GM12878 (cell line): ENCODE results near the gene DNAJA2. TPM values are rescaled to one million over a fixed set of nuclear protein-coding genes. Genes with fewer than 3 reads are reported as not detected.

Experiments
- ATAC-seq: fragments of 200-7000 bp; cut with Tn5 transposase; 3 replicates; pipeline ENCODE4 v1.9.1; 2020; ENCODE audit warnings: mild to moderate bottlenecking, moderate library complexity
- BruUV-seq: library from RNA; stranded (reverse); fragments of 400-500 nt; replicated peaks from 2 replicates; lab custom pipeline; 2021; lab: Mats Ljungman, UMichigan
- CTCF ChIA-PET: fragments of 300-600 bp; sonication (Branson Sonifier 250); formaldehyde crosslinking; extraction: SDS; loops from one replicate; lab custom pipeline; 2021; ENCODE audit warnings: inconsistent platforms; lab: Yijun Ruan, JAX
- POLR2A ChIA-PET: fragments of 350-600 bp; formaldehyde crosslinking; extraction: SDS; loops from one replicate; lab custom pipeline; 2021; ENCODE audit warnings: inconsistent platforms; lab: Charles Lee
- RAD21 ChIA-PET: fragments of 300-600 bp; sonication (Branson Sonifier 250); formaldehyde crosslinking; loops from one replicate; lab custom pipeline; 2023; ENCODE audit warnings: antibody characterized with exemption; ENCODE audit not compliant: unreplicated experiment; lab: Charles Lee
- SMC1A ChIA-PET: fragments of 300-600 bp; sonication (Branson Sonifier 250); formaldehyde crosslinking; loops from one replicate; lab custom pipeline; 2023; ENCODE audit not compliant: unreplicated experiment, uncharacterized antibody; lab: Charles Lee
- DNase-seq: peaks from one replicate; pipeline ENCODE4 v3.0.0-alpha.2; 2011; ENCODE audit warnings: low read depth, low spot score
- FAIRE-seq: peaks from 3 replicates; lab custom pipeline; 2011; peaks lifted over from hg19 to GRCh38; lab: Jason Lieb, UNC
- H2AFZ ChIP-seq: 2 replicates; pipeline ENCODE4 v1.6.0; 2011; ENCODE audit warnings: low read depth, low read length, control low read depth; ENCODE audit not compliant: control insufficient read depth
- H3K27ac ChIP-seq: 2 replicates; pipeline ENCODE4 v1.5.1; 2011; ENCODE audit warnings: control low read depth; ENCODE audit not compliant: control insufficient read depth, insufficient read depth
- H3K27me3 ChIP-seq, 2 experiments: replicated peaks in 1 of 2; 2 replicates each; pipeline versions ENCODE4 v1.6.0 to v1.6.1; 2011; ENCODE audit warnings: low read length in 1 of 2; ENCODE audit not compliant: control insufficient read depth in 2 of 2, insufficient read depth in 2 of 2
- H3K36me3 ChIP-seq, 2 experiments: 2 replicates each; pipeline ENCODE4 v1.5.1; 2011; ENCODE audit warnings: low read length in 1 of 2; ENCODE audit not compliant: control insufficient read depth in 2 of 2, insufficient read depth in 2 of 2
- H3K4me1 ChIP-seq: 2 replicates; pipeline ENCODE4 v1.6.1; 2011; ENCODE audit warnings: mild to moderate bottlenecking, low read length, moderate library complexity, mixed read lengths; ENCODE audit not compliant: control insufficient read depth, insufficient read depth
- H3K4me2 ChIP-seq: 2 replicates; pipeline ENCODE4 v1.6.0; 2011; ENCODE audit warnings: control low read depth; ENCODE audit not compliant: control insufficient read depth, insufficient read depth
- H3K4me3 ChIP-seq: fragments of 200-600 bp; sonication (generic); 2 replicates; pipeline ENCODE4 v1.5.1; 2016
- H3K79me2 ChIP-seq: 2 replicates; pipeline ENCODE4 v1.6.0; 2011; ENCODE audit warnings: low read length; ENCODE audit not compliant: control insufficient read depth, insufficient read depth
- H3K9ac ChIP-seq: 2 replicates; pipeline ENCODE4 v1.8.0; 2011; ENCODE audit warnings: low read length, control low read depth, mixed read lengths; ENCODE audit not compliant: control insufficient read depth, insufficient read depth
- H3K9me3 ChIP-seq: replicated peaks from 3 replicates; pipeline ENCODE4 v1.5.1; 2011; ENCODE audit warnings: mild to moderate bottlenecking, low read length; ENCODE audit not compliant: control insufficient read depth, insufficient read depth
- H4K20me1 ChIP-seq: 2 replicates; pipeline ENCODE4 v1.6.0; 2011; ENCODE audit not compliant: control insufficient read depth, insufficient read depth
- CHD1 ChIP-seq: IDR thresholded peaks from 2 replicates; pipeline ENCODE4 v1.6.1; 2012; ENCODE audit warnings: low read depth, low read length, improper control_type of control experiment
- CHD2 ChIP-seq: IDR thresholded peaks from 2 replicates; pipeline ENCODE4 v1.6.1; 2011; ENCODE audit warnings: low read depth, low read length, improper control_type of control experiment, borderline replicate concordance
- DPF2 ChIP-seq: fragments of 450-650 bp; IDR thresholded peaks from 2 replicates; pipeline ENCODE4 v1.6.1; 2017; ENCODE audit warnings: mild to moderate bottlenecking
- EED ChIP-seq: sonication (generic); IDR thresholded peaks from 2 replicates; pipeline ENCODE4 v1.6.1; 2016; ENCODE audit warnings: antibody characterized with exemption, low read depth
- EP300 ChIP-seq, 2 experiments: fragments of 150-350 bp in 1 of 2; IDR thresholded peaks; 2 replicates each; pipeline ENCODE4 v1.6.1; 2011 to 2012; ENCODE audit warnings: low read depth in 2 of 2, low read length in 2 of 2, borderline replicate concordance in 1 of 2, improper control_type of control experiment in 1 of 2, inconsistent platforms in 1 of 2; ENCODE audit not compliant: control insufficient read depth in 1 of 2
- EZH2 ChIP-seq: IDR thresholded peaks from 2 replicates; pipeline ENCODE4 v1.6.1; 2012; ENCODE audit warnings: low read depth, mild to moderate bottlenecking, control low read depth, inconsistent platforms, low read length, borderline replicate concordance; ENCODE audit not compliant: control insufficient read depth
- MTA2 ChIP-seq: fragments of 450-650 bp; IDR thresholded peaks from 2 replicates; pipeline ENCODE4 v1.6.1; 2016; ENCODE audit warnings: low read depth, mild to moderate bottlenecking, moderate library complexity
- MYC ChIP-seq: IDR thresholded peaks from 2 replicates; pipeline ENCODE4 v1.6.1; 2011; ENCODE audit warnings: mild to moderate bottlenecking, low read length, moderate library complexity, inconsistent platforms; ENCODE audit not compliant: insufficient read depth, insufficient replicate concordance, insufficient read length, severe bottlenecking
- PAX8 ChIP-seq: fragments of 450-650 bp; IDR thresholded peaks from 2 replicates; pipeline ENCODE4 v1.6.1; 2017; ENCODE audit warnings: mild to moderate bottlenecking, moderate library complexity
- RELA ChIP-seq: fragments of 450-650 bp; IDR thresholded peaks from 2 replicates; pipeline ENCODE4 v1.8.0; 2014; ENCODE audit warnings: borderline replicate concordance; ENCODE audit not compliant: partially characterized antibody
- SMAD5 ChIP-seq: IDR thresholded peaks from 2 replicates; pipeline ENCODE4 v1.6.1; 2016; ENCODE audit warnings: antibody characterized with exemption, low read depth
- WGBS: methylation state at CpG from one replicate; pipeline ENCODE4 v1.1.6; 2016; ENCODE audit warnings: low lambda C conversion rate; ENCODE audit not compliant: insufficient replicate concordance, insufficient coverage; ENCODE audit errors: missing lambda C conversion rate; 5-methylcytosine and 5-hydroxymethylcytosine counted together
- in situ Hi-C: fragments of 300-500 bp; cut with MboI; formaldehyde crosslinking; loops from 9 replicates; pipeline ENCODE4 v1.14.3; 2018; ENCODE audit warnings: mixed read lengths
- intact Hi-C: fragments of 100-400 bp; cut with micrococcal nuclease; formaldehyde crosslinking; loops from one replicate; pipeline ENCODE4 v1.14.2; 2022; ENCODE audit not compliant: unreplicated experiment
- polyA plus RNA-seq, 11 experiments: library from polyadenylated mRNA; depleted of rRNA in 4 of 11; unstranded in 6 of 11; stranded (reverse) in 5 of 11; fragments of >200 nt; fragmentation: Nextera tagmentation in 4 of 11; fragmentation: Illumina TruSeq in 1 of 11; extraction: Ambion mirVana in 4 of 11; extraction: Trizol in 1 of 11; gene quantifications; 1 replicate in 1 of 11; 2 replicates in 10 of 11; pipeline versions ENCODE4 v1.2.1 to v1.2.3, GENCODE V29; 2011 to 2016; ENCODE audit warnings: inconsistent platforms in 2 of 11, missing spikeins in 2 of 11, low read depth in 1 of 11
- total RNA-seq, 4 experiments: library from RNA; depleted of rRNA in 3 of 4; stranded (reverse); fragments of >200 nt in 3 of 4; fragmentation: Illumina TruSeq in 1 of 4; extraction: Trizol in 1 of 4; gene quantifications; 2 replicates each; pipeline versions ENCODE4 v1.2.1 to v1.2.3, GENCODE V29; 2013 to 2021
- TF ChIP-seq, protein P1 (sequence below): fragments of 450-650 bp; conservative IDR thresholded peaks from 2 replicates; pipeline ENCODE4 v1.6.1; 2017; ENCODE audit warnings: mild to moderate bottlenecking, moderate library complexity

DNAJA2 gene
- total and polyA plus RNA-seq, 10 of the 15 experiments (the other 5 are each of a cell fraction or from before 2014, with no cell fraction given), result 26.2 to 96.4 (median 58.1) TPM

DNA sequence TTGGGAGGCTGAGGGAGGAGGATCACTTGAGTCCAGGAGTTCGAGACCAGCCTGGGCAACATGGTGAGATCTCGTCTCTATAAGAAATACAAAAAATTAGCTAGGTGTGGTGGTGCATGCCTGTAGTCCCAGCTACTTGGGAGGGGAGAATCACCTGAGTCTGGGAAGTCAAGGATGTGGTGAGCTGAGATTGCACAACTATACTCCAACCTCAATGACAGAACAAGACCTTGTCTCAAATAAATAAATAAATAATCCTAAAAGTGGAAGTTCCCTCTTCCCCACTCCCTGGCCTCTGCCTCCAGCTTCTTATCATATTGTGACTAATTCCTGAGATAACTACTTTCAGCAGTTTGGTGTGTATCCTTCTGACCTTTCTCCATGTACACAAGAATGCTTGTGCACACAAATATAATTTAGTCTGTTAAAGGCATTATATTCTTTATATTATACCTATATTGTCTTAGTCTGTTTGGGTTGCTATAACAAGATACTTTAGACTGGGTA is 23.5 kb upstream of the DNAJA2 start:
- no peak overlapping the region for H2AFZ ChIP-seq
- no peak overlapping the region for H3K4me2 ChIP-seq
- WGBS, result 70% methylated on average over 2 of the region's 2 CpGs
- no peaks in the 10 kb centered on the region for H4K20me1 ChIP-seq
- in situ Hi-C loops (no loop called here), intact Hi-C loops (no loop called here)
- no peak overlapping the region for H3K4me3 ChIP-seq
- no peaks in the 10 kb centered on the region for H3K27me3 ChIP-seq
- H3K9ac ChIP-seq, result no peak overlapping the region
- ChIA-PET RAD21 (interaction anchor here (0.6 to 0.9 kb wide), 2 partner anchors 13 to 144 kb away, joined by 3 read pairs; no protein-coding TSS in a partner anchor), POLR2A (no interaction called here), CTCF (interaction anchor here (1.5 kb wide), 1 partner anchor 21 kb away, joined by 5 read pairs; no protein-coding TSS in a partner anchor), SMC1A (interaction anchor here (1.0 kb wide), 1 partner anchor 23 kb away, joined by 4 read pairs; no protein-coding TSS in a partner anchor)
- no peaks in the 10 kb centered on the region for H3K36me3 ChIP-seq
- no TSS peak for BruUV-seq
- no peak for FAIRE-seq
- TF ChIP-seq PAX8 (no peak), CHD1 (no peak), MTA2 (no peak), EZH2 (no peak), EP300 (IDR thresholded peaks at IDR 0.05; ENCODE audit: borderline replicate concordance in 1 of 2, control insufficient read depth in 1 of 2, low read depth in 2 of 2, low read length in 2 of 2) (no peak), EED (no peak), MYC (no peak), DPF2 (no peak), CHD2 (no peak), RELA (no peak), SMAD5 (no peak)
- TF ChIP-seq, protein P1, sequence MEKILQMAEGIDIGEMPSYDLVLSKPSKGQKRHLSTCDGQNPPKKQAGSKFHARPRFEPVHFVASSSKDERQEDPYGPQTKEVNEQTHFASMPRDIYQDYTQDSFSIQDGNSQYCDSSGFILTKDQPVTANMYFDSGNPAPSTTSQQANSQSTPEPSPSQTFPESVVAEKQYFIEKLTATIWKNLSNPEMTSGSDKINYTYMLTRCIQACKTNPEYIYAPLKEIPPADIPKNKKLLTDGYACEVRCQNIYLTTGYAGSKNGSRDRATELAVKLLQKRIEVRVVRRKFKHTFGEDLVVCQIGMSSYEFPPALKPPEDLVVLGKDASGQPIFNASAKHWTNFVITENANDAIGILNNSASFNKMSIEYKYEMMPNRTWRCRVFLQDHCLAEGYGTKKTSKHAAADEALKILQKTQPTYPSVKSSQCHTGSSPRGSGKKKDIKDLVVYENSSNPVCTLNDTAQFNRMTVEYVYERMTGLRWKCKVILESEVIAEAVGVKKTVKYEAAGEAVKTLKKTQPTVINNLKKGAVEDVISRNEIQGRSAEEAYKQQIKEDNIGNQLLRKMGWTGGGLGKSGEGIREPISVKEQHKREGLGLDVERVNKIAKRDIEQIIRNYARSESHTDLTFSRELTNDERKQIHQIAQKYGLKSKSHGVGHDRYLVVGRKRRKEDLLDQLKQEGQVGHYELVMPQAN, result no peak
- no peak for ATAC-seq
- no peaks in the 10 kb centered on the region for H3K4me1 ChIP-seq
- no peaks in the 10 kb centered on the region for H3K79me2 ChIP-seq
- H3K27ac ChIP-seq, result no peak overlapping the region
- H3K9me3 ChIP-seq, result peaks cover 2% of the 10 kb centered on the region; the same call in 1 of the 3 replicates
- DNase-seq, result no peak
